AG04450 (cell line): ENCODE results near the gene ZBTB7C. TPM values are rescaled to one million over a fixed set of nuclear protein-coding genes. Genes with fewer than 3 reads are reported as not detected.

Experiments used
- CTCF ChIA-PET: fragments of 300-600, 350-600 bp; formaldehyde crosslinking; extraction: SDS; loops from one replicate; lab custom pipeline; 2022; ENCODE audit warnings: antibody characterized with exemption, inconsistent platforms; lab: Charles Lee
- POLR2A ChIA-PET: fragments of 350-600 bp; formaldehyde crosslinking; extraction: SDS; loops from one replicate; lab custom pipeline; 2021; ENCODE audit warnings: antibody characterized with exemption, inconsistent platforms; lab: Yijun Ruan, JAX
- DNase-seq: peaks from one replicate; pipeline ENCODE4 v3.0.0-alpha.2; 2011; ENCODE audit warnings: low read depth, low spot score
- H3K27ac ChIP-seq: one replicate; pipeline ENCODE4 v1.5.1; 2012; ENCODE audit warnings: low read depth, low read length, control low read depth
- H3K27me3 ChIP-seq: one replicate; pipeline ENCODE4 v1.6.0; 2012; ENCODE audit warnings: low read length; ENCODE audit not compliant: control insufficient read depth, insufficient read depth
- H3K4me3 ChIP-seq: 2 replicates; pipeline ENCODE4 v1.5.1; 2011; ENCODE audit warnings: mild to moderate bottlenecking, low read depth, low read length, control low read depth
- H3K9me3 ChIP-seq: 2 replicates; pipeline ENCODE4 v1.5.1; 2012; ENCODE audit warnings: low read length; ENCODE audit not compliant: control insufficient read depth, insufficient read depth
- polyA plus RNA-seq: library from polyadenylated mRNA; depleted of rRNA; stranded (reverse); fragments of >200 nt; gene quantifications from 2 replicates; pipeline ENCODE4 v1.2.3, GENCODE V29; 2011
- TF ChIP-seq, protein P1 (sequence below): IDR thresholded peaks from 2 replicates; pipeline ENCODE4 v1.5.1; 2011; ENCODE audit warnings: low read depth, low read length, control low read depth, inconsistent platforms

ZBTB7C gene
- polyA plus RNA-seq, 1 experiment = not detected

- H3K27ac ChIP-seq = no peak overlapping the region
- ChIA-PET CTCF (interaction anchor here (1.1 kb wide), 1 partner anchor 238 kb away, joined by 3 read pairs; no protein-coding TSS in a partner anchor), POLR2A (no interaction called here)
- H3K9me3 ChIP-seq = no peaks in the 10 kb centered on the region
- no peak overlapping the region for H3K4me3 ChIP-seq
- TF ChIP-seq, protein P1, sequence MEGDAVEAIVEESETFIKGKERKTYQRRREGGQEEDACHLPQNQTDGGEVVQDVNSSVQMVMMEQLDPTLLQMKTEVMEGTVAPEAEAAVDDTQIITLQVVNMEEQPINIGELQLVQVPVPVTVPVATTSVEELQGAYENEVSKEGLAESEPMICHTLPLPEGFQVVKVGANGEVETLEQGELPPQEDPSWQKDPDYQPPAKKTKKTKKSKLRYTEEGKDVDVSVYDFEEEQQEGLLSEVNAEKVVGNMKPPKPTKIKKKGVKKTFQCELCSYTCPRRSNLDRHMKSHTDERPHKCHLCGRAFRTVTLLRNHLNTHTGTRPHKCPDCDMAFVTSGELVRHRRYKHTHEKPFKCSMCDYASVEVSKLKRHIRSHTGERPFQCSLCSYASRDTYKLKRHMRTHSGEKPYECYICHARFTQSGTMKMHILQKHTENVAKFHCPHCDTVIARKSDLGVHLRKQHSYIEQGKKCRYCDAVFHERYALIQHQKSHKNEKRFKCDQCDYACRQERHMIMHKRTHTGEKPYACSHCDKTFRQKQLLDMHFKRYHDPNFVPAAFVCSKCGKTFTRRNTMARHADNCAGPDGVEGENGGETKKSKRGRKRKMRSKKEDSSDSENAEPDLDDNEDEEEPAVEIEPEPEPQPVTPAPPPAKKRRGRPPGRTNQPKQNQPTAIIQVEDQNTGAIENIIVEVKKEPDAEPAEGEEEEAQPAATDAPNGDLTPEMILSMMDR = no peak
- peaks cover 4% of the 10 kb centered on the region for H3K27me3 ChIP-seq
- DNase-seq = no peak
Measured at GRCh38 chr18:47987388-47987699, 421.8 kb downstream of the ZBTB7C start.

GRCh38 chr18:47986620-47987387 is 422.4 kb downstream of the ZBTB7C start:
- Histone ChIP-seq H3K9me3 (no peaks in the 10 kb centered on the region), H3K27me3 (peaks cover 4% of the 10 kb centered on the region), H3K27ac (no peak overlapping the region), H3K4me3 (no peak overlapping the region)
- CTCF ChIA-PET = interaction anchor here (0.6 to 1.1 kb wide), 2 partner anchors 211 to 238 kb away, joined by 3 read pairs; no protein-coding TSS in a partner anchor
- DNase-seq = no peak
- TF ChIP-seq, protein P1 = no peak
- POLR2A ChIA-PET = no interaction called here

DNA sequence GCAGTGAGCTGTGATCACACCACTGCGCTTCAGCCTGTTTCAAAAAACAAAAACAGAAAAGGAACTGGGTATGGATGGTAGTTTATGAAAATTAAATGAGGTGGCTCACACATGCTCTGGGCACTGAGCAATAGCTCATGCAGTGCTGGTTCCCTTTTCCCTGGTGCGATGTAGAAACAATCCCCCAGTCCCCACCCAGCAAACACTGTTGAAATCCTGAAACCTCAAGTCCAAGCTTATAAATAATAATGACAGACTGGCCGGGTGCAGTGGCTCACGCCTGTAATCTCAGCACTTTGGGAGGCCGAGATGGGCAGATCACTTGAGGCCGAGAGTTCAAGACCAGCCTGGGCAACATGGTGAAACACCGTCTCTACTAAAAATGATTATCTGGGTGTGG is 423.3 kb downstream of the ZBTB7C start:
- TF ChIP-seq, protein P1 = no peak
- POLR2A ChIA-PET = no interaction called here

DNA sequence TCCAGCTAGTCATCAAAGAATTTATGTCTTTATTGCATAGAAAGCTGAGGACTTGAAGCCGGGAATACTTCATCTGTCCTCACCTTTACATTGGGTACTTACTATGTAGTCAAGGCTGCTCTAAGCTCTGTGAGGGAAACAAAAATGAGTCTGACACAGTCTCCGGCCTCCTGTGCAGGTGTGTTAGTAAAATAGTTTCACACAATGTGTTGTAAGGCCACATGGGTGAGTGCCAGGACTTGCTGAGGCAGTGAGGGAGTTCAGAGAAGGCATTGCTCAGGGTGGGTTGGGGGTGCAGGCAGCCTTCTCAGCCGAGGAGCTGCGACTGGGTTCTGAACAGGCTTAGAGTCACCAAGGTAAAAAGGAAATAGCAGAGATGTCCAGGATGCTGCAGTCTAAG is 424.2 kb downstream of the ZBTB7C start:
- CTCF ChIA-PET = no interaction called here
- H3K27me3 ChIP-seq = peaks cover 4% of the 10 kb centered on the region
- no peak overlapping the region for H3K27ac ChIP-seq
- POLR2A ChIA-PET = no interaction called here
- no peak for DNase-seq
- no peaks in the 10 kb centered on the region for H3K9me3 ChIP-seq
- H3K4me3 ChIP-seq = no peak overlapping the region
- TF ChIP-seq, protein P1 = no peak

More for the DNA sequence above, 423.3 kb downstream of the ZBTB7C start:
- DNase-seq = no peak
- H3K4me3 ChIP-seq = no peak overlapping the region
- no peaks in the 10 kb centered on the region for H3K9me3 ChIP-seq
- H3K27me3 ChIP-seq = peaks cover 4% of the 10 kb centered on the region
- no peak overlapping the region for H3K27ac ChIP-seq
- CTCF ChIA-PET = no interaction called here

GRCh38 chr18:47983946-47984345 is 425.2 kb downstream of the ZBTB7C start:
- no peak for DNase-seq
- POLR2A ChIA-PET = no interaction called here
- Histone ChIP-seq H3K4me3 (no peak overlapping the region), H3K27me3 (no peaks in the 10 kb centered on the region), H3K9me3 (no peaks in the 10 kb centered on the region), H3K27ac (no peak overlapping the region)
- TF ChIP-seq, protein P1 = no peak
- CTCF ChIA-PET = no interaction called here
